ENCODE measurements around the gene FCHSD2.

DNA sequence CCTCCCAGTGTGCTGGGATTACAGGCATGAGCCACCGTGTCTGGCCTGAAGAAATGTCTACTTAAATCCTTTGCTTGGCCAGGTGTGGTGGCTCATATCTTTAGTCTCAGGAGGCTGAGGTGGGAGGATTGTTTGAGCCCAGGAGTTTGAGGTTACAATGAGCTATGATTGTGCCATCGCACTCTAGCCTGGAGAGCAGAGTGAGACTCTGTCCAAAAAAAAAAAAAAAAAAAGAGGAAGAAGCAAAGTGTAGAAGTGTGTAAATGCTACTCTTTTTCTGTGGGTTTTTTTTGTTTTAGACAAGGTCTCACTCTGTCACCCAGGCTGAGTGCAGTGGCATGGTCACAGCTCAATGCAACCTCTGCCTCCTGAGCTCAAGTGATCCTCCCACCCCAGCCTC lies 334.3 kb downstream of the FCHSD2 start:
- TF ChIP-seq, protein P1, sequence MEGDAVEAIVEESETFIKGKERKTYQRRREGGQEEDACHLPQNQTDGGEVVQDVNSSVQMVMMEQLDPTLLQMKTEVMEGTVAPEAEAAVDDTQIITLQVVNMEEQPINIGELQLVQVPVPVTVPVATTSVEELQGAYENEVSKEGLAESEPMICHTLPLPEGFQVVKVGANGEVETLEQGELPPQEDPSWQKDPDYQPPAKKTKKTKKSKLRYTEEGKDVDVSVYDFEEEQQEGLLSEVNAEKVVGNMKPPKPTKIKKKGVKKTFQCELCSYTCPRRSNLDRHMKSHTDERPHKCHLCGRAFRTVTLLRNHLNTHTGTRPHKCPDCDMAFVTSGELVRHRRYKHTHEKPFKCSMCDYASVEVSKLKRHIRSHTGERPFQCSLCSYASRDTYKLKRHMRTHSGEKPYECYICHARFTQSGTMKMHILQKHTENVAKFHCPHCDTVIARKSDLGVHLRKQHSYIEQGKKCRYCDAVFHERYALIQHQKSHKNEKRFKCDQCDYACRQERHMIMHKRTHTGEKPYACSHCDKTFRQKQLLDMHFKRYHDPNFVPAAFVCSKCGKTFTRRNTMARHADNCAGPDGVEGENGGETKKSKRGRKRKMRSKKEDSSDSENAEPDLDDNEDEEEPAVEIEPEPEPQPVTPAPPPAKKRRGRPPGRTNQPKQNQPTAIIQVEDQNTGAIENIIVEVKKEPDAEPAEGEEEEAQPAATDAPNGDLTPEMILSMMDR (IDR thresholded peaks at IDR 0.05; ENCODE audit: low read length): no peak
- no peak for TF ChIP-seq EZH2 (IDR thresholded peaks at IDR 0.05; ENCODE audit: borderline replicate concordance, low read length)

All from OCI-LY1 (cell line).